OCI-M2 (cell line): Measurements from ENCODE around the gene FNDC3B.

Experiments
- DNase-seq: peaks from one replicate; lab custom pipeline; 2025; ENCODE audit not compliant: unreplicated experiment; lab: John Stamatoyannopoulos, UW

FNDC3B gene

DNA sequence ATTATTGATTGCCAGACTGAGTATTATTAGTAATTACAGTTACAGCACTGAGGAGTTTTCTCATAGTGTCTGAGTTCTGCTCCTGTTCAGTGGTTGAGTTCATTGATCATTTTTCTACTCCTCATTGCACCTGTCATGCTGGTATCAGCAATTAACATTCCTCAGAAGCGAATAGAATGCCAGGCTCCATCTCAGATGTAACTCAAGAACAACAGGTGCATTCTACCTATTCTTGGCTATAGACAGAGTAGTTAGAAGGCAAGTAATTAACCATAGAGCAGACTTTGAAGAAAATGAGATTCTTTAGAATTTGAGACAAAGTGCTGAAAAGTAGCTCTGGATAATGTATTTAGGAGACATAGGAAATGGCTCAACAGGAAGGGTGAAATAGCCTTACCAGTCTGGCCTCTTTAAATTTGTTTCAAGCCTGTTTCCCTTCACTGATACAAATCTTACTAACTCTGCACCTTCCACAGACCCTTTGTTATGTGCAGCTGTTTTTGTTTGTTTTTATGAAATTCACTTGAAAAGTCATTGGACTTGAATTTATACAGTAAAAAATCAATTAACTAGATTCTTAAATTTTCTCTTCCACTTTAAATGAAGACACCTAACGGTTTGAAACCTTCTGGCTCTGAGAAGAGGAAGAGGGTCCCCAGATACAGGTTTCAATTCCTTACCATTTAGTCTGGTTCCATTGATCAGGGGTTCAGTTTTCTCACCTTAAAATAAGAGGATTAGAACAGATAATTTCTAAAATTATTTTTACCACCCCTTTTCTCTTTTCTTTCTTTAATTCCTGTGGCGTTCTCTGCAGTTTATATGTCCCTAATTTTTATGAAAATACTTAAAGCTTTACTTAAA is 109.6 kb downstream of the FNDC3B start:
- DNase-seq, result no peak

DNA sequence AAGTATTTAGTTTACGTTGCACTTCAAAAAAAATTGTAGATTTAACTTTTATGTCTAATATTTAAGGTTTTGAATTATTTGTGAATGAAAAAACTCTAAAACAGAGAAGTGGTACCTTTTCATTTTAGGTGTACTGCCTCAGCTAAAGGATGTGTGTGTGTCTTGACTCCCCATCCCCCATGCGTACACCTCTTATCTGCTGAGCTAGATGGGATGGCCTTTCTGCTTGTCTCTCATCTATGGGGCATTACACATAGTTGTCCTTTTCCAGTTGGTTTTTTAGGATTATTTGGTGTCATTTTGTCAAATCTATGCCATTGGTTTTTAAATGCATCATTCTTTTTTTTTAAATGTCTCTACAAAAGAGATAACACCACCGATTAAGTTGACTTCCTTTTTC is 110.9 kb downstream of the FNDC3B start:
- no peak for DNase-seq

DNA sequence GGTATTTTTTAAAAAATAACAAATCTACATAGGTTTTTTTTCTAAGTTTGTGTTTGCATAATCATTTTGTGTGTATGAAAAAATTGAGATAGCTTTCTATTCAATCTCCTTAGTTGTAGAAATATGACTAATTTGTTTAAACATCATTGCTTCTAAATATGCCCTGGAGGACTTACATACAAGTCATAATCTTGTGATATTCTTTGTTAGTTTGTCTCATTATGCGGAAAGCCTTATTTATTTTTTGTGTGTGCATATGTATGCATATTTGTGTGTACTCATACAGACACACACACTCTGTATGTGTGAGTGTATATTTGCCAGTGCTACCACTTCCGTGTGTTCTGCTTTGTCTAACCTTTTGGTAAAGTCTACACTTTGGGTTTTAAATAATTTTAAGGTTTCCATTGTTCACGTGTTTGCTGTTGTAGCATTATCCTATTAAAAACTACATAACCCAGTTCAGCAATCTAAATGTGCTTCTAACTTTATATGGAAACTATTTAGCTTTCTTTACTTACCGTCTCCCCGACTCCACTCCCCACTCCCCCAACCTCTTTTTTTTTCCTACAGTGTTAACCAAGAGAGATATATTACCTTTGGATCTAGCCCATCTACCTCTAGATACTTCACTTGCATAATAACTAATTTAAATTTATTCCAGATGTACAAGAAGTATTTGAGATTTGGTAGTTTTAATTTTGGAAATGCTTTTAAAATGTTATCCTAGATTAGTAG is 111.7 kb downstream of the FNDC3B start:
- no peak for DNase-seq

DNA sequence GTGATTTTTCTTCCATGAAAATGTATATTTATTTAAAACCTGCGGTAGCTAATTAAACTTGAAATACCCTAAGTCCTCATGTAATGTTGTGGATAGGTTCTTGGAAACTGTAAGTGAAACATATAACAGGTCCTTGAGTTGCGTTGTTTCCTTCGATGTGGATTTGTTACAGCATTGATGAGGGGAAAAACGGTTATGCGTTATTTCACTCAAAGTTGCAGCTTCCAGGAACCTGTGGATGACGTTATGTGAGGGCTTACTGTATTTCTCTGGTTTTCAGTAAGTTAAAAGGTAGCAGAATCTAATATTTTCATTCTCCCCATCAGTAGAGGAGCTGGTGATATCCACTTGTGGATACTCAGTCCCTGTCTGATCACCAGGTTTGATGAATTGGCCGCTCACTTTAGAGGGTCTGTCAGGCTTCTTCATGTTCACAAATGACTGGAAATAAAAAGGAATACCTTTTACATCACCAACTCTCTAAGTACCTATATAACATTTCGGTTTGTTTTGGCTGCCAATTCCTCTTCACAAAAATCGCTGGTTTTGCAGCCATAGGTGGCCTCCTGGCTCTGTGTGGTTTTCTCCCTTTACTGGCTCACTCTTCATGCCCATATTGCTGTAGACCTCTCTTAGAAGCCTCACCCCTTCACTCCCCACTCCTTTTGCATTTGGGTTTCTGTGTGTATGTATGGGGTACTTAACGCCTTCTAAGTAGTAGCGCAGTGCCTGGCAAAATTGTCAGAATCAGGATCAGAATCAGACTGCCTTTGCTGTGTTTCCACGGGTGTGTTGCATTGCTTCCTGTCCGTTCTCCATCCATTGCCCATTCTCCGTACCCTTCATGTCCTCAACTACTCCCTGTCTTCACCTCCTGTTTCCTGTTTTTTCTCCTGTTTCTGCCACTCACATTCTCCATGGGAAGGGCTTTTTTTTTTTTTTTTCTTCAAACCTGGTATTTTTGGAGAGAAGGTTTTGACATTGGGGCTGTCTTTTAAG is 112.6 kb downstream of the FNDC3B start:
- DNase-seq, result no peak

DNA sequence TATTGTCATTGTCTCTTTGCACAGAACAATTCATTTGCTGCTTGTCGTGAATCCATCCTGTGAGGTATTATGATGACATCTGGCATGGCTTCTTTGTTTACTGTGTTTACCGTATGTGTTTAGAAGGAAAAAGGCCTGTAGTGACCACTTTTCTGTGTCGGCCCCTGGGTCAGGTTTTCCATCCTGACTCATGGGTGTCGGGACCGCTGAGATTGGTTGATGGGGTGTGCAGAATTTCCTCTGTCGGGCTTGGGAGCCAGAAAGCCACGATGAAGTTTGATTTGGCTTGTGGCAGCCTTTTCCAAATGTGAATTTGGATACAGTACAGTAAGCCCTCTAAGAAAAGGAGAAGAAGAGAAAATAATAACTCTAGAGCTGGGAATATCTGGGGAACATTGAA is 113.5 kb downstream of the FNDC3B start:
- no peak for DNase-seq

DNA sequence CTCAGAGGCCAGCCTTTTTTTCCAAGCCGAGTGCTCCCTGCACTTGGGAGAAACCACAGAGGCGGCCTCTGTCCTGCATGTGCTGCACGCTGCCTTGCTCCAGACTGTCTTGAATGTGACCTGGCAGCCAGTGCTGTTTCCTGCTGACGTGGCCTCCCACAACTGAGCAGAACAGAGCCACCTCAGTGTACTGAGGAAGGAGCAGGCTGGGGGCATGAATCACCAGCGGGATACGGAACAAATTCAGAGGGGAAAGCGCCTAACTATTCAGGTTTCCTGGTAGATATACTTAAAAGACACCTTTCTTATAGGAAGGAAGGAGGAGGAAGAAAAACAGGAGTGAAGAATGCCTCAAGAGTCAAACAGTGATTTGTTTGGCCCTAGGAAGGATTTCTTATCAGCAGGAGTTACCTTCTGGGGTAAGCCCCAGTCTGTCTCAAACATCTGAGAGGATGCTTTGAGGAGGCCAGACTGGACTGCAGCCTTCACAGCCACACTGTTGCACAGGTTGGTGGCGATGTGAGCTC is 114.0 kb downstream of the FNDC3B start:
- DNase-seq, result no peak

DNA sequence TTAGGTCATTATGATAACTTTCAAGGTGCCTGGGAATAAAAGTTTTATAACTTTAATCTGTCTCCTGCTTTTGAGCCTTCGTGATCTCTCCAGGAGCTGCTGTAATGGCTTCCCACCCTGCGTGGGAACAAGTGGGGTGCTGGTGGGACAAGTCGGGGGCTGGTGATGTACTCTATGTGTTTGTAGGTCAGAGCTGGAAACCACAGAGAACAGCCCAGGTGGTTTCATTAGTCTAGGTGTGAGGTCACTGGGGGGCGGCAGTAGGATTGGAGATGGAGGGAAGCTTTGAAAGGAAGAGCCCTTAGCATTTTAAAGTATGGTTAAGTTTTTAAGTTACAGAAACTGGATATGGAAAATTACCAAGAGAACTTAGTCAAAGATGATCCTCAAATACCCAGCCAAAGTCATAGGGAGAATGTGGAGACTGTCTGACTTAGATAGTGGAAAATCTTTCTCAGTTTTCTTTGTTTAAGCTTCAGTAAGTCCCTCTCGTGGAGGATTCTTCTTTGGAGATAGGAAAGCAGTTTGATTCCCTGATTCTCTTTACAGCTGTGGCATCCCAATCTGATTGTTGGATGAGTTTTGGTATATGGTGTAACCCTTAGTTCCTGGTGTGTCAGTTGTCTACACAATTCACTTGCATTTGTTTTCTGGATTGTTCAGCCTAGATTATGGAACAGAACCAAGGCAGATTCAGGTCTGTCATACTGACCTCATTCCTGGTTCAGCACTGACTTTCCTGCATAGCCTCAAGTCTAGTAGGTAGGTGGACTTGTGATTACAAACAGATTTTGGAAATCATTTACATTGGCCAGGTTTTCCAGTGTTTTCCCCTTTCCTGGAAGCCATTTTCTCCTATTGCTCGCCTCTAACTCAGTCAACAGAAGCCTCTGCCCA is 115.6 kb downstream of the FNDC3B start:
- no peak for DNase-seq

DNA sequence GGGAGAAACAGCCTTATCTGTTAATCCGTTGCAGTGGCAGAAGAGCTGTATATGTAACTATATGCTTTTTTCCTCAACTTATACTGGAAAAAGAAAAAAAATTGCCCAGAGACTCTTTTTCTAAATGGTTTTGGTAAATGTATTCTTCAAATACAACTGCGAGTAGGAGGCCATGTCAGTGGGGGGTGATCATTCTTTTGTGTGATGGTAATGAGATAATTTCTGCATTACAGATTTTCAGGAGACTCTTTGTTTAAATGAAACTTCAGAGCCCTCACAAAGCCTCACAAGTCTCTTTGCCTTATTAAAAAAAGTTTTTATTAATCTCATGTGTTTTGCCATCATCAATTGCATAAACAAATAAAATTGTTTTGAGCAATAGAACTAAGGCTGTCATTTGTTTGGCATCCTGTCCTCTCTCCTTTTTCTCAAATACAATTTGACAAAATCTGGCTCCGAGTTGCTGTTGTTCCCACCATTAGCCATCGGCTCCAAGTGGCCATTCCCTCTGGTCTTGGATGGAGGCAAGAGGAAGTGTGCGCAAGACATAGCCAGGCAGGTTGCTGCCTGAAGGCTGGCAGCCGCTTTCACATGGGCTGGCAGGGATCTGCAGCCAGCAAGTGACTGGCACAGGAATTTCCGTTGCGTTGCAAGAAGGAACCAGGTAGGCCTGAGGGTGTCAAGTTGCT is 116.7 kb downstream of the FNDC3B start:
- no peak for DNase-seq

DNA sequence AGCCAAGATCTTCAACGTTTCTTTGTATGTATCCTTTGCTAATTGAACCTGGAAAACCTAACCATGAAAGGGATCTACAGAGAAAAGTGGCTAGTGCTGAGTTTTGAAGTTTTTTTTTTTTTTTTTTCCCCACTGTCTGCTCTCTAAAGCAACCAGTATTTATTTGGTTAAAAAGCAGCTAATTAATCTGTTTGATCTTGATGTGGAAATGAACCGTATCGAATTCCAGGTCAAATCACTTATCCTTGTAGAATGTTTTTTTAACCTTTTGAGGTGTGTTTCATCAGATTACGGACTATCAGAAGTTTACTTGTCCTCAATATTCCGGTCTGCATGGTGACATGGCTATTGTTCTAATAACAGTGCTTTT is 117.2 kb downstream of the FNDC3B start:
- no peak for DNase-seq

DNA sequence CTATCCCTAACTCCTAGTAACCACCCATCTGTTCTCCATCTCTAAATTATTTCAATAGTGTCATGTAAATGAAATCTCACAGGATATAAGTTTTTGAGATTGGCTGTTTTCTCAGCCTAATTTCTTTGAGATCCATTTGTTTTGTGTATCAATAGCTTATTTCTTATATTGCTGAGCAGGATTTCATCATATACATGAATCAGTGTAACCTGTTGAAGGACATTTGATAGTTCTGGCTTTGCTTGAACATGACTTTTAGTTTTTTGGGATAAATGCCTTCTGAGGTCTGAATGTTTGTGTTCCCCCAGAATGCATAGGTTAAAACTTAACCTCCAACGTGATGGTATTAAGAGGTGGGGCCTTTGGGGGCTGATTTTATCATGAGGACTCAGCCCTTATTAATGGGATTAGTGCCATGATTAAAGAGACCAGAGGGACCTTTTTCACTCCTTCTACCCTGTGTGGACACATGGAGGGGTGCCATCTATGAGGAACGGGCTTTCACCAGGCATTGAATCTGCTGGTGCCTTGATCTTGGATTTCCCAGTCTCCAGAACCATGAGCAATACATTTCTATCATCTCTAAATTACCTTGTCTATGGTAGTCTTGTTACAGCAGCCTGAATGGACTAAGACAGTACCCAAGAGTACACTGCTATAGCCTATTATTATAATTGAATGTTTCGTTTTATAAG is 118.3 kb downstream of the FNDC3B start:
- no peak for DNase-seq

DNA sequence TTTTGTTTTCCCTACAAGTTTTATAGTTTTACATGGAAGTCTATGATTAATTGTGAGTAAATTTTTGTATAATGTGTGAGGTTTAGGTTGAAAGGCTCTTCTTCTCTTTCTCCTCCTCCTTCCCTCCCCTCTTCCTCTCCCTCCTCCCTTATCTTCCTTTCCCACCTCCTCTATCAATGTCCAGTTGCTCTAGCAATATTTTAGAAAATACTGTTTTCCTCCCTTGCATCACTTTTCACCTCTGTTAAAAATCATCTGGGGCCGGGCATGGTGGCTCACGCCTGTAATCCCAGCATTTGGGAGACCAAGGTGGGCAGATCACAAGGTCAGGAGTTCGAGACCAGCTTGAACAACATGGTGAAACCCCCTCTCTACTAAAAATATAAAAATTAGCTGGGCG is 119.4 kb downstream of the FNDC3B start:
- no peak for DNase-seq

DNA sequence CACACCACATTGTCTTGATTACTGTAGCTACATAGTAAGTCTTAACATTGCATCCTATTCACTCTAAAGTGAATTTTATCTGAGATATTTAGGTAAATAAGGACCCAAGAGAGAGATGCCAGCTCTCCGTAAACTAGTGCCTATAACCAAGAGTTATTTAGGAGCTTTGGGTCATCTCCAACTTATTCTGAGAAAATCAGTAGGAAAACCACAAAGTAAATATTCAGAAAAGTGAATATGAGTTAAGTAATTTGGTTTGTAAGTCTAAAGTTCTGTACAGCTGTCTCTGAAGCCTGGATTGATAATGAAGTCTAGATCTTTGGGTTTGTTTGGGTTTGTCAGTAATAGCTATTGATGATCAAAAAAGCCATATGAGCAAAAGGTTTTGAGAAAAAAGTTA is 120.0 kb downstream of the FNDC3B start:
- DNase-seq, result no peak

DNA sequence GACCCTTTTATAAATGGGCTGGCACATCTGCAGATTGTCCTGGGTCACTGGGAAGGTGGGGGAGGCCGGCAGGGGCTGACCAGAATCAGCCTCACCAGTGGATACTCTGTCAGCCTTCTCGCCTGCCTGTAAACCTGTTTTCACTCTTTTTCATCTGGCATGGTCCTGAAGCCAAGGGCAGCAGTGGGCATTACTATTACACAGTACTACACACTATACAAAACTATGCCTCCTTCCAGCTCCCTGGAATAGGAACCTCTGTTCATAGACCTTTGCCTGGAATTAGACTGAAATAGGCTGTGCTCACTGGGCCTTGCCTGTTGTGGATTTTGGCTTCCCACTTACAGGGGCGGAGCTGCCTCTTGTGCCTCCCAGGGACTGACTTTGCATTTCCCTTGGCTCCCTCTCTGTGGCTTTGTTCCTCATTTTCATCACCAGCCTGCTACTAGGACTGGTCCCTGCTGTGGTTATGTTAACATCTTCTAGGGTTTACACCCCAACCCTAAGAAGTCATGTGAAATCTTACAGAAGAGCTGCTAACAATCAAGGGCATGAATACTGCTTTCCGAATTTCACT is 120.7 kb downstream of the FNDC3B start:
- no peak for DNase-seq

DNA sequence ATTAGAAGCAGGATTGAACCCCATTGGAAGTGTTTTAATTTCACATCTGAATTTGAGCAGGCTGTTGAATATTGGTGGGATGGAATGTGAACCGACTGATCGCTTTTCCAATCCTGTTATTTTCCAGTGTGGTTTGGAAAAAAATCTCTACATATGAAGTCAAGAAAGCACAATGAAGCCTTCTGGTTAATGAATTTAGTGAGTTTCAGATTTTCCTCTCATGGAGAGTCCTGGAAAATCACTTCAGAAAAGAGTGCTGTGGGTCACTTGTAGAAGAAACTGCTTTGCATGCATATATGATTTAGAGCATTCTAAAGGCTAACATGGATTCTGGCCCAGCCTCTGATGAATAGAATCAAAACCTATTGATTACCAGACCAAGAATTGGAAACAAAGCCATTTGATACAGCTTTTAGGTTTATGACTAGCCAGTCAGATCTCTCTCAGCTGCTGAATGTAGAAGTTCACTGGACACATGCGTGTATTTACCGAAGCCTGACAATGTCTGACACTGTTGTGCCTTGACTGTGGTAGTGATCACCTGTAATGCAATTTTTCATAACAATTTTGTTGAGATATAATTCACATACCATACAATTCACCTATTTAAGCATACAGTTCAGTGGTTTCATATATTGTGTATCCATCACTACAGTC is 121.9 kb downstream of the FNDC3B start:
- DNase-seq, result no peak

DNA sequence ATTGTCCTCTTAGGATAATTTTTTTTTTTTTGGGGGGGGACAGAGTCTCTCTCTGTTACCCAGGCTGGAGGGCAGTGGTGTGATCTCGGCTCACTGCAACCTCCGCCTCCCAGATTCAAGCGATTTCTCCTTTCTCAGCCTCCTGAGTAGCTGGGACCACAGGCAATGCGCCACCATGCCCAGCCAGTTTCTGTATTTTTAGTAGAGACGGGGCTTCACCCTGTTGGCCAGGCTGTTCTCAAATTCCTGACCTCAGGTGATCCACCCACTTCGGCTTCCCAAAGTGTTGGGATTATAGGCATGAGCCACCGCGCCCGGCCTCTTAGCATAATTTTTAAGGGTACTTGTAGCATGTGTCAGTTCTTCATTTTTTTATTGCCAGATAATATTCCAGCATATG is 122.6 kb downstream of the FNDC3B start:
- no peak for DNase-seq

DNA sequence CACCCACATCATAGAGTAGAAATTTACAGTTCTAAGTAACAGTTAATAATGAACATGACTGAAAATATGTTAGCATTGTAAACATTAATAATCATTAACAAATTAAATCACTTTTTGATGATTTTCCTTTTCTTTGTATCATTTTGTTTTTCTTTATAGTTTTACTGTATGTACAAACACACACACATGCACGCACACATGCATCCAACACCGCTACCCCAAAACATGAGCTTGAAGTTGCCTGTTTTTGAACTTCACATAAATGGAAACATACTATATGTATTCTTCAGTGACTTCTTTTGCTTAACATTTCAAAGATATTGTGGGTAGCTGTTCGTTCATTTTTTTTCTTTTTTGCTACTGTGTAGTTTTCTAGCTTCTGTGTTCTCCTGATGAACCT is 123.9 kb downstream of the FNDC3B start:
- no peak for DNase-seq

DNA sequence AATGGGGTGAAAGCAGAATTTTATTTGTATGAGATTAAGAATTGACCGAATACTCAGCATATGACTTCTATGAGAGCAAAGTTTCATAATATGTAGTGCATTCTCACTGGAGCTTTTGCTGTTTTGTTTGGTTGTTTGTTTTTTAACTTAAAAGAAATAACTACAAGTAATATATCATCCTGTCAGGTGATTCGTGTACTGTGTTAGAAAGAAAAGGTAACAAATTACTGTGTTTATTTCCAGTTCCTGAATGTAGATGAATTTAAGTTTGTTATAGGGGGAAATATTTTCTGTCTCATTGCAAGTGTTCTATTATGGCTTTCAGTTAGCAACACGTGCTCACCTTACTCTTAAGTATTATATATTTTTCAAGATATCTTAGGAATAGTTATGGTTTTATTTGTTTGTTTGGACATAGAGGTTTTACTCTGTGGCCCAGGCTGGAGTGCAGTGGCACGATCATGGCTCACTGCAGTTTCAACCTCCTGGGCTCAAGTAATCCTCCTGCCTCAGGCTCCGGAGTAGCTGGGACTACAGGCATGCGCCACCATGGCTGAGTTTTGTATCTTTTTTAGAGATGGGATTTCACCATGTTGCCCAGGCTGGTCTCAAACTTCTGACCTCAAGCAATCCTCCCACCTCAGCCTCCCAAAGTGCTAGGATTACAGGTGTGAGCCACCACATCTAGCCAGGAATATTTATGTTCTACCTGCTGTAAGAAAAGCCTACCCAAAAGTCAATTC is 125.4 kb downstream of the FNDC3B start:
- DNase-seq, result no peak
